ENCODE data around the gene AADACL4. TPM values are rescaled to one million over a fixed set of nuclear protein-coding genes. Genes with fewer than 3 reads are reported as not detected.
A peak's percentile ranks its signal among the peaks of the same experiment; 100 is the strongest.

AADACL4 gene
- total RNA-seq, 1 donor from 2014 or later: not detected

- TF ChIP-seq, protein P1, sequence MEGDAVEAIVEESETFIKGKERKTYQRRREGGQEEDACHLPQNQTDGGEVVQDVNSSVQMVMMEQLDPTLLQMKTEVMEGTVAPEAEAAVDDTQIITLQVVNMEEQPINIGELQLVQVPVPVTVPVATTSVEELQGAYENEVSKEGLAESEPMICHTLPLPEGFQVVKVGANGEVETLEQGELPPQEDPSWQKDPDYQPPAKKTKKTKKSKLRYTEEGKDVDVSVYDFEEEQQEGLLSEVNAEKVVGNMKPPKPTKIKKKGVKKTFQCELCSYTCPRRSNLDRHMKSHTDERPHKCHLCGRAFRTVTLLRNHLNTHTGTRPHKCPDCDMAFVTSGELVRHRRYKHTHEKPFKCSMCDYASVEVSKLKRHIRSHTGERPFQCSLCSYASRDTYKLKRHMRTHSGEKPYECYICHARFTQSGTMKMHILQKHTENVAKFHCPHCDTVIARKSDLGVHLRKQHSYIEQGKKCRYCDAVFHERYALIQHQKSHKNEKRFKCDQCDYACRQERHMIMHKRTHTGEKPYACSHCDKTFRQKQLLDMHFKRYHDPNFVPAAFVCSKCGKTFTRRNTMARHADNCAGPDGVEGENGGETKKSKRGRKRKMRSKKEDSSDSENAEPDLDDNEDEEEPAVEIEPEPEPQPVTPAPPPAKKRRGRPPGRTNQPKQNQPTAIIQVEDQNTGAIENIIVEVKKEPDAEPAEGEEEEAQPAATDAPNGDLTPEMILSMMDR (IDR thresholded peaks at IDR 0.05; ENCODE audit: borderline replicate concordance): no peak
- Histone ChIP-seq H3K36me3 (no peaks in the 10 kb centered on the region), H3K4me1 (peaks cover 10% of the 10 kb centered on the region), H3K9me3 (replicated peaks) (peaks cover 8% of the 10 kb centered on the region), H3K4me3 (no peak overlapping the region), H3K27ac (replicated peaks) (peak overlapping the region; percentile 42), H3K27me3 (ENCODE audit: low read depth) (peaks cover 4% of the 10 kb centered on the region)
- intact Hi-C loops (cut with micrococcal nuclease): no loop called here
- peak; percentile 26 for DNase-seq
Observed at GRCh38 chr1:12677565-12677964, 33.7 kb downstream of the AADACL4 start.

DNA sequence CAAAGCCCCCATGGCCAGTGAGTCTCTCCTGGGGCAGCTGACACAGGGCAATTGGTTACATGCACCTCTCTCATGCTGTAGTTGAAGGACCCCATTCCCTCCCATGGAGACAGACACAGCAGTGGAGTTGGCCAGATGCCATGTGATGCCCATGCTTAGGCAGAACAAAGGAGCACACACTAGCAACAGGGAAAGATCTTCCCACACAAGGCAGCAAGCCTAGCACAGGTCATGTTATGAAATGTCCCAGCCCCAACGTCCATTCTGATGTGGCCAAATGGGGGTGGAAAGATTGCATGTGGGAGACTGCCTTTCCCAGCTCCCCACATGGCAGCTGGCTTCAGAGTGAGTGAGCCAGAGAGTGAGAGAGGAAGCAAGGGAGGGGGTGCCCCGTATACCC is 34.5 kb downstream of the AADACL4 start:
- no peak overlapping the region for H3K4me3 ChIP-seq
- DNase-seq: no peak
- intact Hi-C loops (cut with micrococcal nuclease): no loop called here
- H3K27me3 ChIP-seq (ENCODE audit: low read depth): peaks cover 8% of the 10 kb centered on the region
- H3K9me3 ChIP-seq (replicated peaks): peaks cover 8% of the 10 kb centered on the region
- no peak overlapping the region for H3K27ac ChIP-seq (replicated peaks)
- no peaks in the 10 kb centered on the region for H3K36me3 ChIP-seq
- TF ChIP-seq, protein P1 (IDR thresholded peaks at IDR 0.05; ENCODE audit: borderline replicate concordance): no peak
- peaks cover 10% of the 10 kb centered on the region for H3K4me1 ChIP-seq

GRCh38 chr1:12678820-12679219 is 34.9 kb downstream of the AADACL4 start:
- TF ChIP-seq, protein P1 (IDR thresholded peaks at IDR 0.05; ENCODE audit: borderline replicate concordance): no peak
- H3K36me3 ChIP-seq: no peaks in the 10 kb centered on the region
- no peak overlapping the region for H3K4me3 ChIP-seq
- peaks cover 10% of the 10 kb centered on the region for H3K4me1 ChIP-seq
- intact Hi-C loops (cut with micrococcal nuclease): no loop called here
- H3K27me3 ChIP-seq (ENCODE audit: low read depth): peaks cover 12% of the 10 kb centered on the region
- H3K9me3 ChIP-seq (replicated peaks): peaks cover 8% of the 10 kb centered on the region
- no peak overlapping the region for H3K27ac ChIP-seq (replicated peaks)
- DNase-seq: no peak

DNA sequence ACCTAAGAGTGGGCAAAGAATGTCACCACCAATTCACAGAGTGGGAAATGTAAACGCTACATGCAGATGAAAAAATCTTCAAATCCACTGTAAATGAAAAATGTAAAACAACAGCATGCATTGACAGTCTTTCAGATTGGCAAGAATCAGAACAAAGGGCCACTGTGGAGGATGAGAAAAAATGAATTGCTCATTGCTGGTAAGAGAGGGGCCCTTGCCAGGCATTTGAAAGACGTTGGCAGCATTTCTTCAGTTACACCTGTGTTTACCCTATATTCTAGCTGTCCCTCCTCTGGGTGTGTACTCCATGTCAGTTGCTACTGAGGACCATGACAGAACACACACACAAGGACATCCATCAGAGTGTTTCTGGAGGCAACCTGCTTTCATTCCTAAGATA is 46.3 kb downstream of the AADACL4 start:
- Histone ChIP-seq H3K9me3 (replicated peaks) (no peaks in the 10 kb centered on the region), H3K4me1 (no peaks in the 10 kb centered on the region)
- intact Hi-C loops (cut with micrococcal nuclease): no loop called here

GRCh38 chr1:12692967-12693782 is 49.3 kb downstream of the AADACL4 start:
- H3K27me3 ChIP-seq (ENCODE audit: low read depth): no peaks in the 10 kb centered on the region
- TF ChIP-seq, protein P1 (IDR thresholded peaks at IDR 0.05; ENCODE audit: borderline replicate concordance): no peak
- H3K27ac ChIP-seq (replicated peaks): no peak overlapping the region
- intact Hi-C loops (cut with micrococcal nuclease): no loop called here
- no peaks in the 10 kb centered on the region for H3K4me1 ChIP-seq
- no peak for DNase-seq
- no peak overlapping the region for H3K4me3 ChIP-seq
- H3K9me3 ChIP-seq (replicated peaks): no peaks in the 10 kb centered on the region
- H3K36me3 ChIP-seq: no peaks in the 10 kb centered on the region

More for the DNA sequence above, 46.3 kb downstream of the AADACL4 start:
- Histone ChIP-seq H3K27ac (replicated peaks) (no peak overlapping the region), H3K36me3 (no peaks in the 10 kb centered on the region), H3K27me3 (ENCODE audit: low read depth) (peaks cover 13% of the 10 kb centered on the region), H3K4me3 (no peak overlapping the region)
- TF ChIP-seq, protein P1 (IDR thresholded peaks at IDR 0.05; ENCODE audit: borderline replicate concordance): no peak
- DNase-seq: no peak

Measured in left ventricle myocardium inferior (tissue), 1 donor.